ENCODE measurements around the gene SLC9A9. TPM values are rescaled to one million over a fixed set of nuclear protein-coding genes. Genes with fewer than 3 reads are reported as not detected.
A peak's percentile ranks its signal among the peaks of the same experiment; 100 is the strongest.

The SLC9A9 gene
- total RNA-seq, 3 donors from 2014 or later (not counting 1 experiment from before 2014, with no cell fraction given) = 24.0 to 29.1 (median 27.2) TPM

DNA sequence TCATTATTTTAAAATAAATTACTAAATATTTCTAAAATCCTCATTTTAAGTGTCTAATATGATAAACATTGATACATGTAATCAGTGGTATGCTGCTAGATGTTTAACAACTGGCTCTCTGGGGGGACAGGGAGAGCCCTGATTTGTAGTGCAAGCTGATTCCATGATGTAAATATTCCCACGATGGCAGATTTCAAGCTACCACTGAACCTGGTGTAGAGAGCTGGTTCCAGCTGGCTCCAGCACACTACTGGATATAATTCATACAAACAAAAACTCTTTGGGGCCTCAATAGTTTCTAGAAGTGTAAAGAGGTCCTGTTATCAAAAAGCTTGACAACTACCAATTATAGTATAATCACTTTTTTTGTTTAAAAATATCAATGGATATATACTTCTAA lies 316.2 kb downstream of the SLC9A9 start:
- Mint-ChIP-seq H3K27ac (no peak overlapping the region), H3K36me3 (no peaks in the 10 kb centered on the region), H3K9me3 (no peaks in the 10 kb centered on the region), H3K27me3 (ENCODE audit: low read depth in 2 of 2) (no peaks in the 10 kb centered on the region), H3K4me3 (no peak overlapping the region), H3K4me1 (peaks cover 23% of the 10 kb centered on the region in 2 donors)
- no peak for DNase-seq
- no CpG with 5 or more reads among the region's 1 CpG for WGBS (ENCODE audit: insufficient coverage)
- Histone ChIP-seq H3K4me1 (ENCODE audit: control insufficient read depth, insufficient read depth, low read length) (peaks cover 3% of the 10 kb centered on the region), H3K4me3 (ENCODE audit: low read length) (no peak overlapping the region), H3K27ac (ENCODE audit: low read length) (no peak overlapping the region), H3K9me3 (ENCODE audit: control insufficient read depth, insufficient read depth, low read length) (no peaks in the 10 kb centered on the region), H3K36me3 (ENCODE audit: control insufficient read depth, insufficient read depth, low read length) (no peaks in the 10 kb centered on the region), H3K27me3 (ENCODE audit: control insufficient read depth, insufficient read depth, low read length) (no peaks in the 10 kb centered on the region)
- TF ChIP-seq, protein P1, sequence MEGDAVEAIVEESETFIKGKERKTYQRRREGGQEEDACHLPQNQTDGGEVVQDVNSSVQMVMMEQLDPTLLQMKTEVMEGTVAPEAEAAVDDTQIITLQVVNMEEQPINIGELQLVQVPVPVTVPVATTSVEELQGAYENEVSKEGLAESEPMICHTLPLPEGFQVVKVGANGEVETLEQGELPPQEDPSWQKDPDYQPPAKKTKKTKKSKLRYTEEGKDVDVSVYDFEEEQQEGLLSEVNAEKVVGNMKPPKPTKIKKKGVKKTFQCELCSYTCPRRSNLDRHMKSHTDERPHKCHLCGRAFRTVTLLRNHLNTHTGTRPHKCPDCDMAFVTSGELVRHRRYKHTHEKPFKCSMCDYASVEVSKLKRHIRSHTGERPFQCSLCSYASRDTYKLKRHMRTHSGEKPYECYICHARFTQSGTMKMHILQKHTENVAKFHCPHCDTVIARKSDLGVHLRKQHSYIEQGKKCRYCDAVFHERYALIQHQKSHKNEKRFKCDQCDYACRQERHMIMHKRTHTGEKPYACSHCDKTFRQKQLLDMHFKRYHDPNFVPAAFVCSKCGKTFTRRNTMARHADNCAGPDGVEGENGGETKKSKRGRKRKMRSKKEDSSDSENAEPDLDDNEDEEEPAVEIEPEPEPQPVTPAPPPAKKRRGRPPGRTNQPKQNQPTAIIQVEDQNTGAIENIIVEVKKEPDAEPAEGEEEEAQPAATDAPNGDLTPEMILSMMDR (IDR thresholded peaks at IDR 0.05) = no peak
- intact Hi-C loops (cut with micrococcal nuclease) = no loop called here
- ATAC-seq = no peak

DNA sequence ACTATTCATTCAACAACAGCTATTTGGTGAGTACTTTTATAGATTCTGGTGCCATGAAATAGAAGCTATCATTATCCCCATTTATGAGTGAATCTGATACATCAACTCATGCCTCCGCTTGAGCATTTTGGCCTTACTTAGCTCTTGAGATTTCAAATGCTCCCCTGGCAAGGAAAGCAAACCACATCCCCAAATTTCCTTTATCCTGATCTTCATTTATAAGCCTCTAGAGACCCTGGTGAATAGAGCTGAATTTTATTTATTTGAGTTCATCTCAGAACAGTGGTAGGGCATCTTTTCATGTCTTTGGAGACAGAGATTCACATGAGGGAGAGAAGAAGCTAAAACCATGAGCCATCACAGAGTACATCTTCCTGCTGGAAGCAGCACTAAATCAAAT lies 317.2 kb downstream of the SLC9A9 start:
- intact Hi-C loops (cut with micrococcal nuclease) = no loop called here
- no peak overlapping the region for H3K27ac ChIP-seq (ENCODE audit: low read length)
- no peaks in the 10 kb centered on the region for H3K27me3 Mint-ChIP-seq (ENCODE audit: low read depth in 2 of 2)
- H3K4me3 ChIP-seq (ENCODE audit: low read length) = no peak overlapping the region
- H3K4me1 ChIP-seq (ENCODE audit: control insufficient read depth, insufficient read depth, low read length) = peaks cover 3% of the 10 kb centered on the region
- ATAC-seq (no peak), DNase-seq (no peak)
- no peak overlapping the region for H3K27ac Mint-ChIP-seq
- H3K4me3 Mint-ChIP-seq = no peak overlapping the region
- H3K9me3 ChIP-seq (ENCODE audit: control insufficient read depth, insufficient read depth, low read length) = no peaks in the 10 kb centered on the region
- WGBS (ENCODE audit: insufficient coverage) = 100% methylated on average over 1 of the region's 1 CpG
- H3K36me3 Mint-ChIP-seq = no peaks in the 10 kb centered on the region
- TF ChIP-seq, protein P1 (IDR thresholded peaks at IDR 0.05) = no peak
- H3K4me1 Mint-ChIP-seq = peaks cover 14 to 20% of the 10 kb centered on the region in 2 donors
- H3K27me3 ChIP-seq (ENCODE audit: control insufficient read depth, insufficient read depth, low read length) = no peaks in the 10 kb centered on the region
- no peaks in the 10 kb centered on the region for H3K9me3 Mint-ChIP-seq
- no peaks in the 10 kb centered on the region for H3K36me3 ChIP-seq (ENCODE audit: control insufficient read depth, insufficient read depth, low read length)

DNA sequence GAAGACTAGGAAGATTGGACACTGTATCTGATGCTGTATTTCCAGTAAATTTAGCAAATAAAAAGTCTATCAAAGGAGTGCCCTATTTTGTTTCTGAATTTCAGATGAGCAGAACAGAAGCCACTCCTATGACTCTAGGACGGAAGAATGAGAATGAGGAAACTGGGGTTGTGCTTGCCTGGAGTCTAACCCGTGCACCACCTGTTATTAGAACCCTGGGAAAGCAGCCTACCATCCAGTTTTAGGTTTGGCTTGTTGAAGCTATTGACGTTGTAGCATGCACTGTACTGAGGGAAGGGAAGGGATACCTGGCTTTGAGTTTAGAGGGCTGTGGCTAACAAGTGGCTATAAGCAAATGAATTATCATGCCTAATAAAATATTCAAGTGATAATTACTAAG lies 318.5 kb downstream of the SLC9A9 start:
- TF ChIP-seq, protein P1 (IDR thresholded peaks at IDR 0.05) = no peak
- intact Hi-C loops (cut with micrococcal nuclease) = no loop called here
- peaks cover 9 to 14% of the 10 kb centered on the region in 2 donors for H3K4me1 Mint-ChIP-seq
- no peak for DNase-seq
- peak overlapping the region; percentile 71 for H3K27ac ChIP-seq (ENCODE audit: low read length)
- H3K27me3 ChIP-seq (ENCODE audit: control insufficient read depth, insufficient read depth, low read length) = no peaks in the 10 kb centered on the region
- 72% methylated on average over 3 of the region's 3 CpGs for WGBS (ENCODE audit: insufficient coverage)
- no peaks in the 10 kb centered on the region for H3K27me3 Mint-ChIP-seq (ENCODE audit: low read depth in 2 of 2)
- no peaks in the 10 kb centered on the region for H3K36me3 Mint-ChIP-seq
- H3K4me3 ChIP-seq (ENCODE audit: low read length) = no peak overlapping the region
- no peaks in the 10 kb centered on the region for H3K9me3 Mint-ChIP-seq
- ATAC-seq = no peak
- no peak overlapping the region for H3K4me3 Mint-ChIP-seq
- H3K9me3 ChIP-seq (ENCODE audit: control insufficient read depth, insufficient read depth, low read length) = no peaks in the 10 kb centered on the region
- no peaks in the 10 kb centered on the region for H3K36me3 ChIP-seq (ENCODE audit: control insufficient read depth, insufficient read depth, low read length)
- peak overlapping the region in 1 of 2 donors; percentile 45 for H3K27ac Mint-ChIP-seq
- peaks cover 3% of the 10 kb centered on the region for H3K4me1 ChIP-seq (ENCODE audit: control insufficient read depth, insufficient read depth, low read length)

DNA sequence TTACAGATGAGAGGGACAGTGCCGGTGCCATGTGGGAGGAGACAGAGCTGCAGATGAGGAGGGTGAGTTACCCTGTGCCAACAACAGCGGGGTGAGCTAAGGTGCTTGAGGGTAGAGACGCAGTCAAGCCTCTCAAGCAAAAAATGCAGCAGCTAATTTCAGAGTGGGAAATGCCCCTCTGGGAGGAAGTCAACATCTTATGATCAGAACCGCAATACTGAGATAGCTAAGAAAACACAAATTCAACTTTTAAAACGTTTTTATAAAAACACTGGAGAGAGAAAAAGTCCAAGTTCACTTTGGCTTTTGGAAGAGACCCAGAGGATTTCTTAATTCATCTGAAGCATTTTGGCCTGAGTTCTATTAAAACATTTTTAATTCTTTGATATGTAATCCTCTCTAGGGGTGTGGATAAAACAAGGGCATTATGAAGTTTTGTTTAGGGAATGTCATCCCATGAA lies 319.2 kb downstream of the SLC9A9 start:
- Histone ChIP-seq H3K9me3 (ENCODE audit: control insufficient read depth, insufficient read depth, low read length) (no peaks in the 10 kb centered on the region), H3K36me3 (ENCODE audit: control insufficient read depth, insufficient read depth, low read length) (no peaks in the 10 kb centered on the region), H3K4me3 (ENCODE audit: low read length) (no peak overlapping the region), H3K4me1 (ENCODE audit: control insufficient read depth, insufficient read depth, low read length) (peaks cover 3% of the 10 kb centered on the region), H3K27ac (ENCODE audit: low read length) (peak overlapping the region; percentile 71), H3K27me3 (ENCODE audit: control insufficient read depth, insufficient read depth, low read length) (no peaks in the 10 kb centered on the region)
- Mint-ChIP-seq H3K36me3 (no peaks in the 10 kb centered on the region), H3K27ac (peak overlapping the region; percentile 24 to 45), H3K4me3 (peak overlapping the region; percentile 7), H3K9me3 (no peaks in the 10 kb centered on the region), H3K27me3 (ENCODE audit: low read depth in 2 of 2) (no peaks in the 10 kb centered on the region), H3K4me1 (peaks cover 9 to 14% of the 10 kb centered on the region in 2 donors)
- ATAC-seq (peak; percentile 80 to 97 (median 95)), DNase-seq (peak in 1 of 2 donors; percentile 70)
- intact Hi-C loops (cut with micrococcal nuclease) = no loop called here
- 19% methylated on average over 5 of the region's 5 CpGs for WGBS (ENCODE audit: insufficient coverage)
- TF ChIP-seq, protein P1 (IDR thresholded peaks at IDR 0.05) = no peak

Data from natural killer cell (primary cell).